Psoas muscle (tissue), 8 donors: Measurements from ENCODE around the gene ATP5PB. TPM values are rescaled to one million over a fixed set of nuclear protein-coding genes. Genes with fewer than 3 reads are reported as not detected.

Experiments used
- ATAC-seq, 4 donors: fragments of 200-7000 bp; cut with Tn5 transposase; one replicate each; pipeline ENCODE4 v1.9.1; 2020; ENCODE audit warnings: moderate library complexity in 3 of 4, mild to moderate bottlenecking in 2 of 4
- DNase-seq, 2 donors: peaks; one replicate each; pipeline ENCODE4 v3.0.0-alpha.2; 2020
- H3K27ac ChIP-seq: fragments of 200-600 bp; one replicate; pipeline ENCODE4 v1.8.0; 2022
- H3K27me3 ChIP-seq, 3 donors: fragments of 200-600 bp in 1 of 3; one replicate each; pipeline versions ENCODE4 v1.6.1 to v1.8.0; 2013 to 2022; ENCODE audit warnings: low read length in 2 of 3, mild to moderate bottlenecking in 2 of 3, moderate library complexity in 1 of 3; ENCODE audit not compliant: insufficient read depth in 3 of 3
- H3K36me3 ChIP-seq, 2 donors: fragments of 200-600 bp in 1 of 2; one replicate each; pipeline versions ENCODE4 v1.6.1 to v1.8.0; 2013 to 2022; ENCODE audit warnings: low read depth in 1 of 2, mild to moderate bottlenecking in 1 of 2, moderate library complexity in 1 of 2; ENCODE audit not compliant: insufficient read depth in 1 of 2
- H3K4me1 ChIP-seq: fragments of 200-600 bp; one replicate; pipeline ENCODE4 v1.8.0; 2022
- H3K4me3 ChIP-seq: fragments of 200-600 bp; one replicate; pipeline ENCODE4 v1.8.0; 2022; ENCODE audit warnings: mild to moderate bottlenecking
- H3K9me3 ChIP-seq: fragments of 200-600 bp; one replicate; pipeline ENCODE4 v1.8.0; 2022
- CTCF ChIP-seq: fragments of 200-600 bp; IDR thresholded peaks from one replicate; pipeline ENCODE4 v1.8.0; 2022; ENCODE audit warnings: antibody characterized with exemption
- WGBS, 3 donors: extraction: QIAGEN DNeasy Blood & Tissue Kit; methylation state at CpG; one replicate each; pipeline versions ENCODE4 v1.1.6 to v1.1.7; 2013; 5-methylcytosine and 5-hydroxymethylcytosine counted together
- intact Hi-C, 2 donors: fragments of 100-400 bp; cut with DNase I; formaldehyde crosslinking; loops; one replicate each; pipeline versions ENCODE4 v1.11.0 to v1.14.2; 2022
- polyA plus RNA-seq, 3 donors: library from polyadenylated mRNA; stranded (reverse); fragments of 200-250 nt; gene quantifications; one replicate each; pipeline ENCODE4 v1.2.3, GENCODE V29; 2013
- total RNA-seq, 4 donors: library from RNA; stranded (reverse); fragmentation: NEBNext Ultra II Directional in 2 of 4; extraction: Animal tissue kit (Norgen Biotek cat#: 25700) in 2 of 4; gene quantifications; one replicate each; pipeline versions ENCODE4 v1.2.1 to v1.2.4, GENCODE V29; 2021 to 2023
- donor health status: healthy with polysubstance abuse.
- donor health status: DM: no; HTN: no; CAD: no; lungs with moderate emphysema.
- donor health status: Bipolar disorder and iron deficiency.
- donor health status: healthy.
- donor health status: DM: yes; HTN: yes; CAD: no.
- donor health status: DM: no; HTN: no; CAD: no.
- donor health status: DM: no; HTN: no; CAD: no.
- donor health status: DM: yes; HTN: yes; CAD: no.

ATP5PB gene
- total and polyA plus RNA-seq, 7 donors = 272 to 649 (median 428) TPM

- intact Hi-C loops = no loop called here
These were observed 31.5 kb upstream of the ATP5PB start for GRCh38 chr1:111417755-111418154.

GRCh38 chr1:111419037-111419436 lies 30.2 kb upstream of the ATP5PB start:
- DNase-seq (no peak), ATAC-seq (no peak)
- Histone ChIP-seq H3K4me3 (no peak overlapping the region), H3K9me3 (no peaks in the 10 kb centered on the region), H3K27me3 (no peaks in the 10 kb centered on the region), H3K27ac (no peak overlapping the region), H3K4me1 (no peaks in the 10 kb centered on the region), H3K36me3 (peaks cover 0 to 3% of the 10 kb centered on the region in 2 donors)
- intact Hi-C loops = no loop called here
- no peak for TF ChIP-seq CTCF
- 93 to 100% (median 99%) methylated on average over 1 of the region's 1 CpG for WGBS, 3 donors

More at GRCh38 chr1:111417755-111418154, 31.5 kb upstream of the ATP5PB start:
- H3K36me3 ChIP-seq = peaks cover 0 to 3% of the 10 kb centered on the region in 2 donors
- ATAC-seq = no peak
- no peaks in the 10 kb centered on the region for H3K27me3 ChIP-seq
- no peak overlapping the region for H3K4me3 ChIP-seq
- 90 to 100% (median 93%) methylated on average over 1 of the region's 1 CpG for WGBS, 3 donors
- H3K9me3 ChIP-seq = no peaks in the 10 kb centered on the region
- no peak for DNase-seq
- no peak for TF ChIP-seq CTCF
- H3K4me1 ChIP-seq = no peaks in the 10 kb centered on the region
- H3K27ac ChIP-seq = no peak overlapping the region

- H3K4me1 ChIP-seq = no peaks in the 10 kb centered on the region
- no peak overlapping the region for H3K27ac ChIP-seq
- WGBS, 3 donors = 76 to 83% (median 81%) methylated on average over 5 of the region's 5 CpGs
- no peak for TF ChIP-seq CTCF
- intact Hi-C loops = no loop called here
- DNase-seq (no peak), ATAC-seq (no peak)
- H3K9me3 ChIP-seq = no peaks in the 10 kb centered on the region
- no peak overlapping the region for H3K4me3 ChIP-seq
- H3K27me3 ChIP-seq = peaks cover 0 to 1% (median 0%) of the 10 kb centered on the region in 3 donors
- H3K36me3 ChIP-seq = no peaks in the 10 kb centered on the region
These were observed 28.9 kb upstream of the ATP5PB start for GRCh38 chr1:111420377-111420776.

- Histone ChIP-seq H3K4me3 (no peak overlapping the region), H3K27ac (no peak overlapping the region), H3K27me3 (peaks cover 0 to 1% (median 0%) of the 10 kb centered on the region in 3 donors), H3K4me1 (no peaks in the 10 kb centered on the region), H3K9me3 (no peaks in the 10 kb centered on the region), H3K36me3 (no peaks in the 10 kb centered on the region)
- DNase-seq (no peak), ATAC-seq (no peak)
- WGBS, 3 donors = 81 to 87% (median 85%) methylated on average over 13 of the region's 13 CpGs
- no peak for TF ChIP-seq CTCF
- intact Hi-C loops = no loop called here
These were observed 26.5 kb upstream of the ATP5PB start for GRCh38 chr1:111422546-111423391.
